Measurements from ENCODE around the gene CORO7. TPM values are rescaled to one million over a fixed set of nuclear protein-coding genes. Genes with fewer than 3 reads are reported as not detected.
A peak's percentile ranks its signal among the peaks of the same experiment; 100 is the strongest.

Gene CORO7
- total RNA-seq, 2 donors from 2014 or later: 88.6 to 105 TPM

DNA sequence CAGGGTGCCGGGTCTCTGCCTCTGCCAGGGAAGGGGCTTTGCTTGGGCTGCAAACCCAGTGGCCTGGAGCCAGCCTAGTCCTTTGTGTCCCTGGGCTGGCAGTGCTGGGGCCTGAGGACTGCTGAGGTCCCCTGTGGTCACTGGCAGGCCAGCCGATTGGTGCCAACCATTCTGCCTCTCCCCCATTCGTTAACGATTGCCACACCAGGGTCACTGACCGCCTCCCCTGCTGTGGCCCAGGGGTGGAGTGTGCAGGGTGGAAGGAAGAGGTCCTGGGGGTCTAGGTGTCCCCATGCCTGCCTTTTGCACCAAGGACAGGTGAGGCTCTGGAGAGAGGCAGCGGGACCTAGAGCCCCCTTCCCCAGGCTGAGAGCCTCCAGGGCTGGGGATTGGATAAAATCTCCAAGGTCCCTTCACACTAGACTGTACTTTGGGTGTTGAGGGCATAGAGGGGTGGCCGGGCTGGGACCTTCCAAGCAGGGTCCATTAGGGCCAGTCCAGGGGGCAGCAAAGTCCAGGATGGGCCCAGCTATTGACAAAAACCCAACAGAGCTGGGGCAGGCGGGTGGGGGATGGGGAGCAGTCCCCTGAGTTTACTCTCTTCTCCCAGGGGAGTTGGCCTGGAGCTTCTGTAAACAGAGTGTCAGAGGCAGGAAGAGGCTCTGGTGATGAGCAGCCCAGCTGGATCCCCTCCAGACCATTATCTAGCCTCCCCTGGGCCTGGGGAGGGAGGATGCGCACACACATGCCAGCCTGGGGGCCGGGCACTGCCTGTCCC, 43.6 kb downstream of the CORO7 start:
- ATAC-seq (replicated peaks in 1 of 2) (no peak), DNase-seq (no peak)
- Mint-ChIP-seq H3K36me3 (ENCODE audit: insufficient read depth in 2 of 2) (no peaks in the 10 kb centered on the region), H3K4me3 (peak overlapping the region in 1 of 2 donors; percentile 75), H3K9me3 (no peaks in the 10 kb centered on the region), H3K27me3 (ENCODE audit: low read depth) (no peaks in the 10 kb centered on the region), H3K4me1 (ENCODE audit: low read depth) (peaks cover 4% of the 10 kb centered on the region), H3K27ac (no peak overlapping the region)

DNA sequence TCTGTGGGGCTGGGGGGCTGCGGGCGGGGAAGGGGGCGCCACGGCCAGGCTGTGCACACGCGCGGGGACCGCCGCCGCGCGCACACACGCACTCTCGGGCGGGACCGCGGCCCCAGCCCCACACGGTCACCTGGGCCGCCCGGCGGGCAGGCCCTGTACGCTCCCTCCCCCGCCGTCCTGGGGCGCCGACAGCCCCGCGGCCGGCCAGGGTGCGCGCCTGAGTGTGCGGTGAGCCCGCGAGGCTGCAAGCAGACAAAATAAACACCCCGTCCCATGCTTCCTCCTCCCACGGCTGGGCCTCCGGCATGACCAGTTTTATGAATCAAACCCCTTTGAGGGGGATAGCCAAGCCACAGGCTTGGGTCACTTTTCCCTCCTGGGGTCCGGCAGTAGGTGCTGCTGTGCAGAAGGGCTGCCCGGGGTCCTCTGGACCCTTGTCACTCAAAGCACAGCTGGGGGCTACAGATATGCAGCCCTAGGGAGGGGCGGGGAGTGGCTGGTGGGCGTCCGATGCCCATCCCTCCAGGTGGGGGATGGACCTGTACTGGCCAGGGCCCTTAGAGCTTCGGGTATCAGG, 44.3 kb downstream of the CORO7 start:
- peak; percentile 44 to 45 for DNase-seq
- H3K36me3 Mint-ChIP-seq (ENCODE audit: insufficient read depth in 2 of 2): no peaks in the 10 kb centered on the region
- peak overlapping the region; percentile 72 to 75 for H3K4me3 Mint-ChIP-seq
- no peaks in the 10 kb centered on the region for H3K4me1 Mint-ChIP-seq (ENCODE audit: low read depth)
- H3K27me3 Mint-ChIP-seq (ENCODE audit: low read depth): no peaks in the 10 kb centered on the region
- H3K9me3 Mint-ChIP-seq: no peaks in the 10 kb centered on the region
- no peak overlapping the region for H3K27ac Mint-ChIP-seq
- ATAC-seq (replicated peaks in 1 of 2): peak; percentile 54 to 60

DNA sequence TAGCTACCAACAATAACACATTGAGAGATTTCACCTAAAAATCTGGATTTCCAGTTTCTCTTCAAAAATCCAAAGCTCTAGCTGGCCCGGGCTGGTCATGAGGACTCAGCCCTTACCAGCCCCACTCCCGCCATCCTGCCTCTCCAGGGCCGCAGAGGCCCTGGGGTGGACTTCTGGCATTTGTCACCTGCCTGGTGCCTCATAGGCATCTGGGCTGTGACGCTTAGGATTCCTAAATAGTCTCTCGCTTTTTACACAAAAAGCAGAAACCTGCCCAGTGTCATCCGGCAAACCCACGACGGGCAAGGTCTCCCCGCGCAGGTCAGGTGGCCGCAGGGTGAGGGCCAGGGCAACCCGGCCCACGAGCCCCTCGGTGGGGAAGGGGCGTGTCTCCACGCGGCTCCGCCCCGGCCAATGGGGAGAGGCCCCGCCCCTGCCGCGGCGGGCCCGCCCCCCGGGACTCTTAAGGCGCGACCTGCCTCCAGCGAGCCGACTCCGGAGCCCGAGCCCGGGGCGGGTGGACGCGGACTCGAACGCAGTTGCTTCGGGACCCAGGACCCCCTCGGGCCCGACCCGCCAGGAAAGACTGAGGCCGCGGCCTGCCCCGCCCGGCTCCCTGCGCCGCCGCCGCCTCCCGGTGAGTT, 44.9 kb downstream of the CORO7 start, which contains the start of gene VASN:
VASN (plus strand) TSS at position 492 of the 644 bp plus-strand sequence. CDS start 9,030 bp downstream, outside the sequence.
- Mint-ChIP-seq H3K4me1 (ENCODE audit: low read depth) (no peaks in the 10 kb centered on the region), H3K36me3 (ENCODE audit: insufficient read depth in 2 of 2) (no peaks in the 10 kb centered on the region), H3K27ac (no peak within 1 kb of the TSS), H3K27me3 (ENCODE audit: low read depth) (no peaks in the 10 kb centered on the region), H3K4me3 (peak within 1 kb of the TSS; percentile 72 to 75), H3K9me3 (no peaks in the 10 kb centered on the region)
- peak; percentile 75 to 83 for DNase-seq
- peak; percentile 85 to 87 for ATAC-seq (replicated peaks in 1 of 2)

DNA sequence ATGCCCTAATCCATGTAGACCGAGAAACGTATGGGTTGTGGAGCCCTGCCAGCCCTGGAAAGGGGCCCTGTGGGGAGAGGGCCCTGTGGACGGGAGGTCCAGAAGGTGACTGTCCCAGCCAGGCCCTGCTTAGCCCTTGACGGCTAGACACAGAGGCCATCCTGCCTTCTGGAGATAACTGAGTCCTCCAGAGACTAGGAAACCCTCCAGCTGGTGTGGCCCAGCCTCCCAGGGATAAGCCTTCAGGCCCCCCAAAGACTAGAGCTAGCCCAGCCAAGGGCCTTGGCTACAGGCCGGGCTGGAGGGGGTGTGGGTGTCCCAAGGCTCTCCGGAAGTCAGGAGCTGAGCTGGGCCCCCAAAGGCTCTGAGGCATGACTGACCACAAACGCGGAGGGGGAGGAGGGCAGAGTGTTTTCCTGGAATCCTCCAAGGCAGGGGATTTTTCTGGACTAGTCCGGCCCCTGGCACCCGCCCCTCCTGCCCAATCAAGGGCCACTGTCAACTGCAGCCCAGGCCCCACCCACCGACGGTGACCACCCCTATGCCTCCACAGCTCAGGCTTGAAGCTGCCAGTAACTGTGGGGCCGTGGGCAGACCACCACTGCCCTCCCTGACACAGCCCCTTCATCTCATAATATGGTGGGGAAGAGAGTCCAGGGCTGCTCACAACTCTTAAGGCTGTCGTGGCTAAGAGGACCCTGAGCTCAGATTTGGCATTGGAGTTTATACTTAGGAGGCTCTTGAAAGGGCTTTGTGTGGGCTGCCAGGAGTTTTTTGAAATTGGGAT, 45.6 kb downstream of the CORO7 start:
- DNase-seq (no peak), ATAC-seq (replicated peaks in 1 of 2) (no peak)
- no peaks in the 10 kb centered on the region for H3K9me3 Mint-ChIP-seq
- no peak overlapping the region for H3K4me3 Mint-ChIP-seq
- no peaks in the 10 kb centered on the region for H3K27me3 Mint-ChIP-seq (ENCODE audit: low read depth)
- H3K4me1 Mint-ChIP-seq (ENCODE audit: low read depth): no peaks in the 10 kb centered on the region
- H3K27ac Mint-ChIP-seq: no peak overlapping the region
- H3K36me3 Mint-ChIP-seq (ENCODE audit: insufficient read depth in 2 of 2): no peaks in the 10 kb centered on the region

DNA sequence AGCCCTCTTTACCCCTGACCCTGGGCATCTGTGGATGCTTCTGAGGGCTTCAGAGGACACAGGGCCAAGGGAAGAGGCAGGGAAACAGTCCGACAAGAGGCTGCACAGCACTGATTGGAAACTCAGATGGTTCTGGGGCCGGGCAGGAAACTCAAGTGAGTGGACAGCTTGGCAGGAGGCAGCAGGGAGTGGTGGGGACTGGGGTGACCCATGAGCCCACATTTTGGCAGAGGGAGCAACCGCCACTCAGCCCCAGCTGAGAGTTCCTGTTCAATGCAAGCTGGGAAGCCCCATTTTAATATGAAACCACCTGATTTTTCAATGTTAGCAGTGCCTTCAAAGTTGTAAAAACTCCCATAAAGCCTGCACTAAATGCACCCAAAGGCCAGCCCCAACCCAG, 46.2 kb downstream of the CORO7 start:
- DNase-seq (no peak), ATAC-seq (replicated peaks in 1 of 2) (no peak)
- Mint-ChIP-seq H3K4me3 (no peak overlapping the region), H3K27ac (no peak overlapping the region), H3K27me3 (ENCODE audit: low read depth) (no peaks in the 10 kb centered on the region), H3K36me3 (ENCODE audit: insufficient read depth in 2 of 2) (no peaks in the 10 kb centered on the region), H3K9me3 (no peaks in the 10 kb centered on the region), H3K4me1 (ENCODE audit: low read depth) (no peaks in the 10 kb centered on the region)

DNA sequence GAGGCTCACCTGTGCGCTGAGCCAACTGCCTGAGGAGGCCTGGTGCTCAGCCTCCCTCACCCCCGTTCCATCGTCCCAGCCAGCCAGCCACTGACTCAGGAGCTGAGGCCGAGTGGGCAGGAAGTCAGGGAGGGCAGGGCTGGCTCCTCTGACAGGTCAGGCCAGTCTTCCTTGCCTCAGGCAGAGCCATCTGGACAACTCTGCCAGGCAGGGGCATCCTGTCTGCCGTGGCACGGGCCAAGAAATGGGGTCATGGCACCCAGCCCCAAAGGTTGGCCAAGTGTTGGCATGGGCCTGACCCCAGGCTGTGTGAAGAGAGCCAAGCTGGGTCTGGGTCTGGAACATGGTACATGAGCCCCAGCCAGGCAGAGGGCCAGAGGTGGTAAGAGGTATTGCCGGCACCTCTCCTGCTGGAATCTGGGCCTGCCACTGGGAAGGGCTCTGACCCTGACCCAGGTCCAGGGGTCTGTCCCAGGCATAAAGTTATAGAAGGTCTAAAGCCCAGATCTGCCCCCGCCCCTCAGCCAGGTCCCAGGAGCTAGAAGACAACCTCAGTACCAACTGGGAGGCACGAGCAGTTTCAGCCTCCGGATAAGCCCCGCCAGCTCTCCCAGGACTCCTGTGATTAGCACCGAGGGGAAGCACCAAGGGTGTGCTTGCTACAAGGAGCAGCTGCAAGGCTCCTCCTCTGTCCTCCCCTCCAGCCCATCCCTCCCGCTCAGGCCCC, 47.2 kb downstream of the CORO7 start:
- Mint-ChIP-seq H3K4me1 (ENCODE audit: low read depth) (no peaks in the 10 kb centered on the region), H3K27ac (no peak overlapping the region), H3K4me3 (no peak overlapping the region), H3K27me3 (ENCODE audit: low read depth) (no peaks in the 10 kb centered on the region), H3K9me3 (no peaks in the 10 kb centered on the region), H3K36me3 (ENCODE audit: insufficient read depth in 2 of 2) (no peaks in the 10 kb centered on the region)
- DNase-seq (no peak), ATAC-seq (replicated peaks in 1 of 2) (no peak)

DNA sequence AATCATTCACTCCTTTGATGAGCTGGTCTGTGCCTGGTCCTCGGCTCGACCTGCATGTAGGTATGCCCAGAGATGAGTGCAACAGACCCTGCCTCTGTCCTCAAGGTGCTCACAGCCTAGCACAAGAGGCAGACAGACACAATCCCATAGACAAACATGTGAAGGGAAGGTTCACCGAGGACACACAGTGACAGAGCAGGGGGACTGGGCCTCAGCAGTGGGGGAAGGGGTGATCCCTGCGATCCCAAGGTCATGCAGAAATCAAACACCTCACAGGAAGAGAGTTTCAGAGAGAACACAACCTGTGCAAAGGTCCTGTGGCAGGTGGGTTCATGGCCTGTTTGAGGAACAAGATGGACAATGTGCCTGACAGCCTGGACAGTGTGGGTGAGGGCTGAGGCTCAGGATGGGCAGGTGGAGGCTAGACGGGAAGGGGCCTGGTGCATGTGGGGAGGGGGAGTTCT, 49.0 kb downstream of the CORO7 start:
- Mint-ChIP-seq H3K27ac (no peak overlapping the region), H3K4me3 (no peak overlapping the region), H3K4me1 (ENCODE audit: low read depth) (no peaks in the 10 kb centered on the region), H3K9me3 (no peaks in the 10 kb centered on the region), H3K36me3 (ENCODE audit: insufficient read depth in 2 of 2) (peaks cover 0 to 6% of the 10 kb centered on the region in 2 donors), H3K27me3 (ENCODE audit: low read depth) (no peaks in the 10 kb centered on the region)
- DNase-seq (no peak), ATAC-seq (replicated peaks in 1 of 2) (no peak)

DNA sequence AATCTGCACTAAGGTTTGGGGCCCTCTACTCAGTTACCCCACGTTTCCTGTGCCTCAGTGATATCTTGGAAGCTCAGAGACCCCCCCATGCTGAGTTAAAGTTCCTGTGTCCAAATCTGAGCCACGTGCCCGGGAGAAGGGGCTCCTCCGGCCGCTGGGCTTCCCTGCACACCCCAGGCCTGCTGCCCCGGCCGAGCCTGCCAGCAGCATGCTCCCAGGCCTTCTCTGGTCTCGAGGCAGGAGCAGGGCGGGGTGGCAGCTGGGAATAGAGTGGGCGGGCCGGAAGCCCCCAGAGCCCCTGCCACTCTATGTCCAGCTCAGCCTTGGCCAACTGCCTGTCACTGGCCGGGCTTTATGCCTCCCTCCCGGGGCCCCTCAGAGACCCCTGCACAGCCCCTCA, 50.4 kb downstream of the CORO7 start:
- Mint-ChIP-seq H3K9me3 (no peaks in the 10 kb centered on the region), H3K4me1 (ENCODE audit: low read depth) (no peaks in the 10 kb centered on the region), H3K27ac (no peak overlapping the region), H3K36me3 (ENCODE audit: insufficient read depth in 2 of 2) (peaks cover 0 to 6% of the 10 kb centered on the region in 2 donors), H3K4me3 (no peak overlapping the region), H3K27me3 (ENCODE audit: low read depth) (no peaks in the 10 kb centered on the region)
- no peak for ATAC-seq (replicated peaks in 1 of 2)
- DNase-seq: no peak

DNA sequence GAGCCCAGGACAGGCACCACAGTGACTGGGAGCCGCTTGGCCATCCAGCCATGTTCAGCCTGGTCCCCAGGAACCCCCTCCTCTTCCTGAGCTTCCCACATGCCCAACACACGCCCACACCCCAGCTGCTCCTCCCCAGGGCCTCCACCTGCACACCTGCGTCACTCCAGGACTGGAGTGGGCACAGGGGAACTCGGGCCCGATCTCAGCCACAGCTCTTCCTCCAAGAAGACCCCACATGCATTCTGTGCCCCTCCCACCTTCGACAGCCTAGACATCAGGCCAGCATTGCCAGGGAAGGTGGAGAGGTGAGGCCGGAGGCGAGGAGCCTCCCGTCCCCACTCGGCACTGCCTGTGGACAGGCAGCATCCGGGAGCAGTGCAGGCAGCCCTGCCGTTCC, 50.8 kb downstream of the CORO7 start:
- DNase-seq (no peak), ATAC-seq (replicated peaks in 1 of 2) (no peak)
- H3K36me3 Mint-ChIP-seq (ENCODE audit: insufficient read depth in 2 of 2): peaks cover 0 to 6% of the 10 kb centered on the region in 2 donors
- H3K27me3 Mint-ChIP-seq (ENCODE audit: low read depth): no peaks in the 10 kb centered on the region
- no peaks in the 10 kb centered on the region for H3K4me1 Mint-ChIP-seq (ENCODE audit: low read depth)
- H3K27ac Mint-ChIP-seq: no peak overlapping the region
- no peak overlapping the region for H3K4me3 Mint-ChIP-seq
- H3K9me3 Mint-ChIP-seq: no peaks in the 10 kb centered on the region

DNA sequence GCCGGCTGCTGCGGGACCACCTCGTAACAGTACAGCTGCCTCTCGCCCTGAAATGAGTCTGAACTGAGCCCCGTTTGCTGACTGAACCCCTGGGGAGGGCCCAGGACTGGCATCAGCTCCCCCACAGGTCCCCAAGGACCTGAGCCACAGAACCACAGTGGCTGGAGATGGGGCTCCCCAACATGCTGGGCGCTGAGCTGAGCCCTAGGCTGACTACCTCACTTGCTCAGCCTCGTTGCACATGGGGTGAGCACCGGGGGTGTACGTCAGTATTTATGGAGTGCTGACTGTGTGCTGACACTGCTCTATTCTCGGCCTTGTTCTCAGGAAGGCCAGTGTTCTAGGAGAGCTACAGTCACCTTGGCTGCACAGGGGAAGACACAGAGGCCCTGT, 51.4 kb downstream of the CORO7 start:
- Mint-ChIP-seq H3K4me3 (no peak overlapping the region), H3K27ac (no peak overlapping the region), H3K9me3 (no peaks in the 10 kb centered on the region), H3K4me1 (ENCODE audit: low read depth) (no peaks in the 10 kb centered on the region), H3K27me3 (ENCODE audit: low read depth) (no peaks in the 10 kb centered on the region), H3K36me3 (ENCODE audit: insufficient read depth in 2 of 2) (peaks cover 0 to 6% of the 10 kb centered on the region in 2 donors)
- DNase-seq (no peak), ATAC-seq (replicated peaks in 1 of 2) (no peak)

DNA sequence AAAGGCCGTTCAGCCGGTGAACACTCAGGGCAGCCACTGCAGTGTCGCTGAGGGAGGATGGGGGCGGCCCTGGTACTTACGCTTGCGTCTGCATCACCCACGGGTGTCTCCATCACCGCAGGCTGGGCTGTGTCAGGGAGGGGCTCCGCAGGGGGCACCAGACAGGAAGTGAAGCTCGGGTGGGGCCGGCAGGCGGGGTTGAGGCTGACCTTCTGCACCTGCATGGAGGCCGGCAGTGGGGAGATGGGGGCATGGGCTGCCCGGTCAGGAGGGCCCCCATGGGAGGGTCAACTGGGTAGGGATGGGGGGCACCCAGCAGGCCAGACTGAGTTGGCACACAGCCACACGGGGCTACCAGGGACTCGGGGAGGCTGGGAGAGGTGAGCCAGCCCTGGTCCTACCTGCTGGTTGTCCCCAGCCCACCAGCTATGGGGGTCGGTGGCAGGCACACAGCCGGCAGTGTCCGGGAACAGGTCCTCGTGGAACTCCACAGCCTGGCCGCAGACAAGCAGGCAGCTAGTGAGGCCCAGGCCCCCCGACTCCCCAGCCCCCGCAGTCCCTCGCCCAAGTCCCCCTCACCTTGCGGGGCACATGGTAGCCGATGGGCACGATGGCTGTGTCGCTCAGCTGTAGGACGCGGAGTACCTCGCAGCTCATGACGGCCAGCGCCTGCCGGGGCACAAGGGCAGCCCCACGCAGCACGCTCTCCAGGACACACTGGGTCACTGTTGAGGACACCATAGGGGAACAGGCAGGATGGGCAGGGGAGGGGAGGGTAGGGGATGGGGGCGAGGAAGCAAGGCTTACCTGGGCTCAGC, 52.0 kb downstream of the CORO7 start:
- Mint-ChIP-seq H3K27ac (no peak overlapping the region), H3K4me3 (no peak overlapping the region), H3K9me3 (no peaks in the 10 kb centered on the region), H3K27me3 (ENCODE audit: low read depth) (no peaks in the 10 kb centered on the region), H3K36me3 (ENCODE audit: insufficient read depth in 2 of 2) (peaks cover 0 to 8% of the 10 kb centered on the region in 2 donors), H3K4me1 (ENCODE audit: low read depth) (no peaks in the 10 kb centered on the region)
- no peak for DNase-seq
- no peak for ATAC-seq (replicated peaks in 1 of 2)

Measured in activated T-cell treated with anti-CD3 and anti-CD28 coated beads, Interleukin-2, amount 50 U/mL, for 72 hours (primary cell).